SK-N-MC (cell line): ENCODE measurements around the gene CTNND2.
"Not testable (repeated sequence)": the region's sequence is repeated elsewhere in the genome, so short reads cannot be mapped to it uniquely, and the experiment has no call there.

Experiments
- DNase-seq: peaks from one replicate; pipeline ENCODE4 v3.0.0-alpha.2; 2011; ENCODE audit warnings: low read depth, low spot score
- H3K27ac ChIP-seq: fragments of 200-600 bp; sonication (generic); 2 replicates; pipeline ENCODE4 v1.5.1; 2016; ENCODE audit warnings: mixed run types
- H3K36me3 ChIP-seq: fragments of 200-600 bp; sonication (generic); 2 replicates; pipeline ENCODE4 v1.6.1; 2017; ENCODE audit warnings: antibody characterized with exemption, low read length, mixed read lengths; ENCODE audit not compliant: insufficient read depth
- H3K4me3 ChIP-seq: fragments of 200-600 bp; sonication (generic); 2 replicates; pipeline ENCODE4 v1.5.1; 2016
- H3K9ac ChIP-seq: fragments of 200-600 bp; sonication (generic); 2 replicates; pipeline ENCODE4 v1.8.0; 2017; ENCODE audit warnings: mixed run types, mixed read lengths; ENCODE audit not compliant: insufficient read length
- H3K9me3 ChIP-seq: fragments of 200-600 bp; sonication (generic); 2 replicates; pipeline ENCODE4 v1.6.1; 2017; ENCODE audit warnings: low read depth, mild to moderate bottlenecking, antibody characterized with exemption, low read length, moderate library complexity, mixed read lengths
- EZH2 ChIP-seq: fragments of 200-600 bp; sonication (generic); IDR thresholded peaks from one replicate; pipeline ENCODE4 v1.6.1; 2017; ENCODE audit warnings: antibody characterized with exemption
- FOXP2 ChIP-seq: optimal IDR thresholded peaks from 2 replicates; pipeline ENCODE3; 2011; ENCODE audit warnings: mild to moderate bottlenecking, moderate library complexity; ENCODE audit not compliant: insufficient read depth; ENCODE audit errors: extremely low read length, control extremely low read depth
- POLR2AphosphoS5 ChIP-seq: IDR thresholded peaks from 2 replicates; pipeline ENCODE4 v1.6.1; 2012; ENCODE audit warnings: mild to moderate bottlenecking, low read depth, low read length, borderline replicate concordance

The CTNND2 gene

GRCh38 chr5:11853796-11854195, 50.5 kb downstream of the CTNND2 start:
- Histone ChIP-seq H3K4me3 (no peak overlapping the region), H3K27ac (no peak overlapping the region), H3K9ac (no peak overlapping the region), H3K36me3 (no peaks in the 10 kb centered on the region), H3K9me3 (no peaks in the 10 kb centered on the region)
- DNase-seq, result no peak
- TF ChIP-seq EZH2, result no peak
- no peak for TF ChIP-seq FOXP2
- TF ChIP-seq POLR2AphosphoS5, result no peak

DNA sequence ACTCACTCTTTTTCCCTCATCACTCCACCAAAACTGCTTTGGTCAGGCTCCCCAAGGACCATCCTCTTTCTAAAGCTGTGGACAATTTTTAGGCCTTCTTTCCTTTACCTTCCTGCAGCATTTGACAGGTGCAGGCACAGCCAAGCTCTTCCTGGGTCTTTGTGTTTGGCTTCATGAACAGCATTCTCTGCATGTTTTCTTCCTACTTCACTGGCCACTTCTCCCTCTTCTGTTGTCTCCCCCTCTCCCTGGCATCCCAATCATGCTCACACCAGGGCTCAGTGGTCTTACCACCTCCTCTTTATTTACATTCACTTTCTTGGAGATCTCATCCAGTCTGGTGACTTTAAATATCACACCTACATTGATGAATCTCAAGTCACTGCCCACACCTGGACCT, 51.1 kb downstream of the CTNND2 start:
- TF ChIP-seq FOXP2, result no peak
- no peak for TF ChIP-seq POLR2AphosphoS5
- TF ChIP-seq EZH2, result no peak
- Histone ChIP-seq H3K9me3 (no peaks in the 10 kb centered on the region), H3K27ac (no peak overlapping the region), H3K4me3 (no peak overlapping the region), H3K9ac (no peak overlapping the region), H3K36me3 (no peaks in the 10 kb centered on the region)
- DNase-seq, result no peak

DNA sequence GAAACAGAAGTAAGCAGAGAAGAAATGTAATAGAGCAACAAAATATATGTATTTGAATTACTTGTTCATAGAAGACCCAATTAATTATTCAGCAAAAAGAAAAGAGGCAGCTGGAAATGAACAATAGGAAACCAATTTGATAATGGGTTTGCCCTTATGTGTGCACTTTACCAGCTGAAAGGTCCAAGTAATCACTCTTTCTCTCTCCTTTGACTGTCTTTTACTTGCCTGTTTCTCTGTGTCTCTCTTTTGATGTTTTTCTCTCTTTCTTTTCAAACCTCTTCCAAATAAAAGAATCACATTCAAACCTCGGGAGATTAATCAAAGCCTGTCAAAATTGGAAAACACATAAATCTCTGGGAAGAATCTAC, 51.5 kb downstream of the CTNND2 start:
- Histone ChIP-seq H3K36me3 (no peaks in the 10 kb centered on the region), H3K4me3 (no peak overlapping the region), H3K27ac (no peak overlapping the region), H3K9me3 (no peaks in the 10 kb centered on the region), H3K9ac (no peak overlapping the region)
- no peak for TF ChIP-seq POLR2AphosphoS5
- TF ChIP-seq EZH2, result no peak
- no peak for TF ChIP-seq FOXP2
- DNase-seq, result no peak

- Histone ChIP-seq H3K9me3 (no peaks in the 10 kb centered on the region), H3K4me3 (no peak overlapping the region), H3K27ac (no peak overlapping the region), H3K9ac (no peak overlapping the region), H3K36me3 (no peaks in the 10 kb centered on the region)
- DNase-seq, result no peak
- no peak for TF ChIP-seq FOXP2
- no peak for TF ChIP-seq EZH2
- TF ChIP-seq POLR2AphosphoS5, result no peak
Measured at GRCh38 chr5:11851965-11852716, 52.1 kb downstream of the CTNND2 start.

DNA sequence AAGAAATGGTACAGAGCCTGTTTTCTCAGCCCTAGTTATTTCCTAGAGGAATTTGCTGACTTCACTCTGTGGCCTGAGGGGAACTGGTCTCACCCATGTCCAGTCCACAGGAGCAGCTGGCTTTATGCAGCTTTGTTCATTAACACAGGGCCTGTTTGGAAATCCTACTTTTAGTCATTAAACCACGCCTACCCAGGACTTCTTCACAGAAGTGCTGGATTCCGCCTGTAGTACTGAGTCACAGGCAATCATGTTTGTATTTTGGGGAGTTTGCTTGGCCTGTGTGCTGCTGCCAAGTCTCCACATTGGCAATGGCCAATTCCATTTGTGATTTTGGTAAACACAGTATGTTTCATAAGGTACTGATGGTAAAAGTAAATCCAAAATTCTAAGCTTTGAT, 52.8 kb downstream of the CTNND2 start:
- TF ChIP-seq EZH2 (no peak), FOXP2 (no peak), POLR2AphosphoS5 (no peak)
- DNase-seq, result no peak
- Histone ChIP-seq H3K9me3 (no peaks in the 10 kb centered on the region), H3K9ac (no peak overlapping the region), H3K36me3 (no peaks in the 10 kb centered on the region), H3K4me3 (no peak overlapping the region), H3K27ac (no peak overlapping the region)

GRCh38 chr5:11828566-11828965, 75.7 kb downstream of the CTNND2 start:
- not testable (repeated sequence) for DNase-seq

GRCh38 chr5:11822598-11822997, 81.6 kb downstream of the CTNND2 start:
- TF ChIP-seq EZH2 (no peak), FOXP2 (no peak), POLR2AphosphoS5 (no peak)

More at GRCh38 chr5:11828566-11828965, 75.7 kb downstream of the CTNND2 start:
- not testable (repeated sequence) for H3K9me3 ChIP-seq, H3K9ac ChIP-seq, H3K4me3 ChIP-seq, H3K36me3 ChIP-seq, H3K27ac ChIP-seq

DNA sequence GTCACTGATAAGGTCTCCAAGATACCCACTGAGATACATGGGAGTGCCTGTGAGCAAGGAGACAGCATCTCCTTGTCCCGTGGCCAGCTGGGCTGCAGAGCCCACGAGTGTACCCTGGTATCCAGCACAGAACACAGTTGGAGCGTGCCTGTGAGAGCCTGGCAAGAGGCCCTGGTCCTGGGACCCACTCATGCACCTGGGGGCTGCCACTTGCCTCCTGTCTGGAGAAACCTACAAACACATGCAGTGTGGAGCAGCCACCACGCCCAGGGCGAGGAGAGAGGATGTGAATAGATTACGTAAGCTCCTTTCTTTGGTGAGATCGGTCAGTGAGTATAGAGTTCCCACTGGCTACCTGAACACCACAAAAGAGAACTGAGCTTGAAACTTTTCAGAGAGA, 88.3 kb downstream of the CTNND2 start:
- no peaks in the 10 kb centered on the region for H3K36me3 ChIP-seq
- no peak for TF ChIP-seq FOXP2
- TF ChIP-seq EZH2, result no peak
- no peak for TF ChIP-seq POLR2AphosphoS5
- no peak overlapping the region for H3K27ac ChIP-seq
- no peak for DNase-seq
- no peaks in the 10 kb centered on the region for H3K9me3 ChIP-seq
- no peak overlapping the region for H3K9ac ChIP-seq
- H3K4me3 ChIP-seq, result no peak overlapping the region

More at GRCh38 chr5:11822598-11822997, 81.6 kb downstream of the CTNND2 start:
- no peak for DNase-seq
- H3K36me3 ChIP-seq, result no peaks in the 10 kb centered on the region
- H3K9ac ChIP-seq, result no peak overlapping the region
- no peak overlapping the region for H3K27ac ChIP-seq
- no peaks in the 10 kb centered on the region for H3K9me3 ChIP-seq
- no peak overlapping the region for H3K4me3 ChIP-seq

GRCh38 chr5:11815481-11815880, 88.8 kb downstream of the CTNND2 start:
- DNase-seq, result no peak
- Histone ChIP-seq H3K9ac (no peak overlapping the region), H3K36me3 (no peaks in the 10 kb centered on the region), H3K4me3 (no peak overlapping the region), H3K27ac (no peak overlapping the region), H3K9me3 (no peaks in the 10 kb centered on the region)
- TF ChIP-seq FOXP2 (no peak), EZH2 (no peak), POLR2AphosphoS5 (no peak)
